Trophoblast cell (in vitro differentiated cells and primary cell): ENCODE measurements around the gene IFTAP.

Experiments used
- DNase-seq, 2 donors: peaks; one replicate each; pipeline ENCODE4 v3.0.0-alpha.2; 2016
- H2AFZ ChIP-seq: 2 replicates; pipeline ENCODE4 v1.6.1; 2013; ENCODE audit warnings: low read length, moderate library complexity, mild to moderate bottlenecking; ENCODE audit not compliant: insufficient read depth, poor library complexity
- H2AK5ac ChIP-seq: 2 replicates; pipeline ENCODE4 v1.6.1; 2013; ENCODE audit warnings: mild to moderate bottlenecking, low read length
- H2BK120ac ChIP-seq: 2 replicates; pipeline ENCODE4 v1.6.1; 2013; ENCODE audit warnings: low read length, mild to moderate bottlenecking, moderate library complexity; ENCODE audit not compliant: insufficient read depth, poor library complexity
- H2BK12ac ChIP-seq: 2 replicates; pipeline ENCODE4 v1.6.1; 2013; ENCODE audit warnings: mild to moderate bottlenecking, low read length, moderate library complexity
- H2BK5ac ChIP-seq: 2 replicates; pipeline ENCODE4 v1.6.1; 2013; ENCODE audit warnings: low read length, low read depth, moderate library complexity, mild to moderate bottlenecking; ENCODE audit not compliant: poor library complexity
- H3K14ac ChIP-seq: 2 replicates; pipeline ENCODE4 v1.6.1; 2013; ENCODE audit warnings: mild to moderate bottlenecking, low read length
- H3K18ac ChIP-seq: 2 replicates; pipeline ENCODE4 v1.6.1; 2013; ENCODE audit warnings: mild to moderate bottlenecking, low read length
- H3K23ac ChIP-seq: 2 replicates; pipeline ENCODE4 v1.6.1; 2013; ENCODE audit warnings: low read length
- H3K27ac ChIP-seq: 2 replicates; pipeline ENCODE4 v1.5.1; 2013; ENCODE audit warnings: low read depth, mild to moderate bottlenecking, inconsistent platforms, low read length, moderate library complexity
- H3K27me3 ChIP-seq: 2 replicates; pipeline ENCODE4 v1.6.1; 2013; ENCODE audit warnings: inconsistent platforms, mild to moderate bottlenecking, low read length, moderate library complexity; ENCODE audit not compliant: insufficient read depth
- H3K36me3 ChIP-seq, 2 experiments: 1 replicate in 1 of 2; 2 replicates in 1 of 2; pipeline ENCODE4 v1.6.1; 2013; ENCODE audit warnings: low read length in 2 of 2, mild to moderate bottlenecking in 2 of 2, moderate library complexity in 1 of 2; ENCODE audit not compliant: insufficient read depth in 2 of 2, control insufficient read depth in 1 of 2
- H3K4ac ChIP-seq: 2 replicates; pipeline ENCODE4 v1.6.1; 2013; ENCODE audit warnings: low read depth, mild to moderate bottlenecking, low read length, moderate library complexity
- H3K4me1 ChIP-seq, 2 experiments: 1 replicate in 1 of 2; 2 replicates in 1 of 2; pipeline ENCODE4 v1.6.1; 2013; ENCODE audit warnings: low read length in 2 of 2, mild to moderate bottlenecking in 2 of 2, moderate library complexity in 1 of 2; ENCODE audit not compliant: insufficient read depth in 2 of 2, control insufficient read depth in 1 of 2
- H3K4me2 ChIP-seq: 2 replicates; pipeline ENCODE4 v1.6.1; 2013; ENCODE audit warnings: inconsistent platforms, mild to moderate bottlenecking, low read length, moderate library complexity
- H3K4me3 ChIP-seq: 2 replicates; pipeline ENCODE4 v1.5.1; 2013; ENCODE audit warnings: mild to moderate bottlenecking, low read depth, low read length, inconsistent platforms
- H3K79me1 ChIP-seq: one replicate; pipeline ENCODE4 v1.6.1; 2013; ENCODE audit warnings: low read length
- H3K79me2 ChIP-seq: 2 replicates; pipeline ENCODE4 v1.6.1; 2013; ENCODE audit warnings: low read length, mild to moderate bottlenecking; ENCODE audit not compliant: control insufficient read depth, insufficient read depth, poor library complexity
- H3K9ac ChIP-seq: 2 replicates; pipeline ENCODE4 v1.6.1; 2013; ENCODE audit warnings: mild to moderate bottlenecking, low read length
- H3K9me3 ChIP-seq: 2 replicates; pipeline ENCODE4 v1.6.1; 2013; ENCODE audit warnings: low read depth, mild to moderate bottlenecking, control low read depth, inconsistent platforms, low read length; ENCODE audit not compliant: insufficient read depth
- H4K12ac ChIP-seq: 2 replicates; pipeline ENCODE4 v1.6.1; 2013; ENCODE audit warnings: low read depth, mild to moderate bottlenecking, low read length, moderate library complexity
- H4K8ac ChIP-seq: 2 replicates; pipeline ENCODE4 v1.6.1; 2013; ENCODE audit warnings: low read depth, mild to moderate bottlenecking, low read length, moderate library complexity
- H4K91ac ChIP-seq: one replicate; pipeline ENCODE4 v1.6.1; 2013; ENCODE audit warnings: low read depth, mild to moderate bottlenecking, low read length, moderate library complexity
- WGBS: extraction: QIAGEN DNeasy Blood & Tissue Kit; methylation state at CpG from one replicate; pipeline ENCODE4 v1.1.7; 2013; ENCODE audit warnings: missing lambda C conversion rate; ENCODE audit not compliant: insufficient read length, insufficient coverage; ENCODE audit errors: extremely low coverage; 5-methylcytosine and 5-hydroxymethylcytosine counted together

Gene IFTAP

GRCh38 chr11:36628141-36628540 is 33.8 kb downstream of the IFTAP start:
- Histone ChIP-seq H3K27me3 (no peaks in the 10 kb centered on the region), H3K79me1 (peaks cover 32% of the 10 kb centered on the region), H4K91ac (peak overlapping the region; percentile 87), H3K4me3 (no peak overlapping the region), H3K36me3 (no peaks in the 10 kb centered on the region), H4K8ac (peak overlapping the region; percentile 66), H2AK5ac (peak overlapping the region; percentile 39), H3K4me1 (peaks cover 0 to 8% of the 10 kb centered on the region in 2 experiments), H2BK120ac (peak overlapping the region; percentile 93), H2AFZ (no peak overlapping the region), H3K27ac (peak overlapping the region; percentile 98), H4K12ac (no peak overlapping the region), H3K23ac (no peak overlapping the region), H2BK12ac (peak overlapping the region; percentile 15), H3K79me2 (no peaks in the 10 kb centered on the region), H3K4me2 (peak overlapping the region; percentile 25), H3K9me3 (no peaks in the 10 kb centered on the region), H3K9ac (no peak overlapping the region), H3K4ac (peak overlapping the region; percentile 49), H3K18ac (no peak overlapping the region), H3K14ac (peak overlapping the region; percentile 49), H2BK5ac (peak overlapping the region; percentile 77)
- WGBS: no CpG with 5 or more reads among the region's 5 CpGs
- no peak for DNase-seq

- WGBS: no CpG with 5 or more reads among the region's 4 CpGs
Observed at GRCh38 chr11:36628765-36629244, 34.5 kb downstream of the IFTAP start.

GRCh38 chr11:36631774-36632173 is 37.5 kb downstream of the IFTAP start:
- DNase-seq: no peak
- H3K9me3 ChIP-seq: no peaks in the 10 kb centered on the region
- no CpG with 5 or more reads among the region's 2 CpGs for WGBS

More at GRCh38 chr11:36628765-36629244, 34.5 kb downstream of the IFTAP start:
- H2BK5ac ChIP-seq: peak overlapping the region; percentile 95
- H3K18ac ChIP-seq: no peak overlapping the region
- no peak overlapping the region for H3K23ac ChIP-seq
- H3K9ac ChIP-seq: no peak overlapping the region
- H3K4me3 ChIP-seq: no peak overlapping the region
- peaks cover 0 to 8% of the 10 kb centered on the region in 2 experiments for H3K4me1 ChIP-seq
- H2BK12ac ChIP-seq: no peak overlapping the region
- no peaks in the 10 kb centered on the region for H3K27me3 ChIP-seq
- H2BK120ac ChIP-seq: peak overlapping the region; percentile 92
- peak overlapping the region; percentile 98 for H3K27ac ChIP-seq
- no peaks in the 10 kb centered on the region for H3K36me3 ChIP-seq
- H4K8ac ChIP-seq: peak overlapping the region; percentile 72
- peak overlapping the region; percentile 44 for H3K4me2 ChIP-seq
- H4K12ac ChIP-seq: no peak overlapping the region
- peaks cover 31% of the 10 kb centered on the region for H3K79me1 ChIP-seq
- H3K79me2 ChIP-seq: no peaks in the 10 kb centered on the region
- peak overlapping the region; percentile 84 for H4K91ac ChIP-seq
- peak overlapping the region; percentile 47 for H3K14ac ChIP-seq
- H2AK5ac ChIP-seq: peak overlapping the region; percentile 42
- no peaks in the 10 kb centered on the region for H3K9me3 ChIP-seq
- no peak overlapping the region for H2AFZ ChIP-seq
- DNase-seq: no peak
- H3K4ac ChIP-seq: no peak overlapping the region

GRCh38 chr11:36635066-36635862 is 41.0 kb downstream of the IFTAP start:
- Histone ChIP-seq H2BK12ac (no peak overlapping the region), H4K8ac (no peak overlapping the region), H3K9ac (no peak overlapping the region), H2AFZ (no peak overlapping the region), H3K14ac (no peak overlapping the region), H3K36me3 (peaks cover 2 to 3% of the 10 kb centered on the region in 2 experiments), H3K27me3 (peaks cover 2% of the 10 kb centered on the region), H3K4ac (no peak overlapping the region), H3K9me3 (peaks cover 2% of the 10 kb centered on the region), H3K4me3 (no peak overlapping the region), H3K4me2 (no peak overlapping the region), H3K79me1 (peaks cover 12% of the 10 kb centered on the region), H2BK120ac (no peak overlapping the region), H3K18ac (no peak overlapping the region), H3K23ac (no peak overlapping the region), H4K12ac (no peak overlapping the region), H2AK5ac (no peak overlapping the region), H3K4me1 (no peaks in the 10 kb centered on the region), H4K91ac (no peak overlapping the region), H2BK5ac (no peak overlapping the region), H3K79me2 (no peaks in the 10 kb centered on the region), H3K27ac (peak overlapping the region; percentile 92)
- no peak for DNase-seq
- no CpG with 5 or more reads among the region's 4 CpGs for WGBS

More at GRCh38 chr11:36631774-36632173, 37.5 kb downstream of the IFTAP start:
- Histone ChIP-seq H2BK120ac (peak overlapping the region; percentile 44), H2BK12ac (no peak overlapping the region), H3K79me1 (peaks cover 29% of the 10 kb centered on the region), H3K4me2 (no peak overlapping the region), H4K8ac (no peak overlapping the region), H4K12ac (no peak overlapping the region), H3K9ac (no peak overlapping the region), H4K91ac (peak overlapping the region; percentile 48), H3K18ac (no peak overlapping the region), H3K4me1 (peaks cover 0 to 8% of the 10 kb centered on the region in 2 experiments), H3K36me3 (no peaks in the 10 kb centered on the region), H3K14ac (no peak overlapping the region), H2AFZ (no peak overlapping the region), H3K79me2 (no peaks in the 10 kb centered on the region), H3K27ac (peak overlapping the region; percentile 53), H2BK5ac (no peak overlapping the region), H3K27me3 (no peaks in the 10 kb centered on the region), H3K4ac (no peak overlapping the region), H3K4me3 (no peak overlapping the region), H2AK5ac (no peak overlapping the region), H3K23ac (no peak overlapping the region)
